Esophagus mucosa (tissue), 1 donor: ENCODE results near the gene OR10D3. TPM values are rescaled to one million over a fixed set of nuclear protein-coding genes. Genes with fewer than 3 reads are reported as not detected.
"Not testable (repeated sequence)": the region's sequence is repeated elsewhere in the genome, so short reads cannot be mapped to it uniquely, and the experiment has no call there.

ENCODE experiments used
- ATAC-seq: fragments of 200-7000 bp; cut with Tn5 transposase; one replicate; pipeline ENCODE4 v1.9.1; 2020
- total RNA-seq: library from RNA; stranded (reverse); gene quantifications from one replicate; pipeline ENCODE4 v1.2.4, GENCODE V29; 2023
- donor health status: DM: yes; HTN: yes; CAD: no.

The OR10D3 gene, protein sequence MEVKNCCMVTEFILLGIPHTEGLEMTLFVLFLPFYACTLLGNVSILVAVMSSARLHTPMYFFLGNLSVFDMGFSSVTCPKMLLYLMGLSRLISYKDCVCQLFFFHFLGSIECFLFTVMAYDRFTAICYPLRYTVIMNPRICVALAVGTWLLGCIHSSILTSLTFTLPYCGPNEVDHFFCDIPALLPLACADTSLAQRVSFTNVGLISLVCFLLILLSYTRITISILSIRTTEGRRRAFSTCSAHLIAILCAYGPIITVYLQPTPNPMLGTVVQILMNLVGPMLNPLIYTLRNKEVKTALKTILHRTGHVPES
- not detected for total RNA-seq

DNA sequence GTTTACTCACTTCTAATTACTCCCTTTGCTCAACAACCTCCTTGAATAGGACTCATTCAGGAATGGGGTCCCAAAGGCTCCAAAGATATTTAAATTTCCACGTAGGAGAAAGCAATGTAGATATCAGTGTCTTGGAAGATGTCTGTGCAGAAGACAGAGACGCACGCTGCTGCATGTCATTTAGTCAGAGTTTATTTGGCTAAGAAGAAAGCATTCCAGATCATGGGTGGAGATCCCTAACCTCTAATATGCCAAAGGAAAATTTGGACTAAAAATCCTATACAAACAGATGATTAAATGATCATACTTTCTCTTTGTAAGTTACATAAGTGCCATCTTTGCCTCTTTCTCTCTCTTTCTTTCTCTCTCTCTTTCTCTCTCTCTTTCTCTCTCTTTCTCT, at the start of gene OR10D3:
OR10D3 (plus strand) TSS at position 278 of the 400 bp plus-strand sequence. CDS start 1,925 bp downstream, outside the sequence.
- ATAC-seq, result no peak

DNA sequence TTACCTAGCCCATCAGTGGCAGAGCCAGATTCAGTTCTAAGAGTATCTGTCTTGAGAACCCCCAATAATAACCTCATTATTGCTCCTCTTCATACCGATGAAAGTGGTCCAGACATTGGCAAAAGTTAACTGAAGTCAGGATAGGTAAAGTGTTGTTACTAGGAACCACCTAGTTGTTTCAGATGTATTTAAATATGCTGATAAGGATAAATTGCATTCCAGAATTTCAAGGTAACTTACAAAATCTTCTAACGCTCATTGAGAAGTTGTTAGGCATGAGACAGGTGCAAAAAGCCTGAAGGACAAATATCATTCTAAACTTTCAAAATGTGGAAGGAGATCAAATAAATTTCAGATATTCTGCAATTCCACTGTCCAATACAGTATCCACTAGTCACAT, 40.1 kb upstream of the OR10D3 start:
- ATAC-seq, result no peak

GRCh38 chr11:124147951-124148350, 35.2 kb upstream of the OR10D3 start:
- ATAC-seq, result no peak

DNA sequence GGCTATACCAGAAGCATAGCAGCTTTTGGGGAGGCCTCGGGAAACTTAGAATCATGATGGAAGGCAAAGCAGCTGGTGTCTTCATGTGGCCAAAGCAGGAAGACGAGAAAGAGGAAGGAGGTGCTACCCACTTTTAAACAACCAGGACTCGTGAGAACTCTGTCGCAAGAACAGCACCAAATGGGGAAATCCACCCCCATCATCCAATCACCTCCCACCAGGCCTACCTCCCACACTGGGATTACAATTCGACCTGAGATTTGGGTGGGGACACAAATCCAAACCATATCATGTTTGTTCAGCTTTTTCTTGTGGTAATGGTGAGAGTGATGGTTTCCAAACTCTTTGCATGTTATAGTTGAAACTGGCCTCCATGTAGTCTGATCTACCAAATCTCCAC, 32.5 kb upstream of the OR10D3 start:
- no peak for ATAC-seq

DNA sequence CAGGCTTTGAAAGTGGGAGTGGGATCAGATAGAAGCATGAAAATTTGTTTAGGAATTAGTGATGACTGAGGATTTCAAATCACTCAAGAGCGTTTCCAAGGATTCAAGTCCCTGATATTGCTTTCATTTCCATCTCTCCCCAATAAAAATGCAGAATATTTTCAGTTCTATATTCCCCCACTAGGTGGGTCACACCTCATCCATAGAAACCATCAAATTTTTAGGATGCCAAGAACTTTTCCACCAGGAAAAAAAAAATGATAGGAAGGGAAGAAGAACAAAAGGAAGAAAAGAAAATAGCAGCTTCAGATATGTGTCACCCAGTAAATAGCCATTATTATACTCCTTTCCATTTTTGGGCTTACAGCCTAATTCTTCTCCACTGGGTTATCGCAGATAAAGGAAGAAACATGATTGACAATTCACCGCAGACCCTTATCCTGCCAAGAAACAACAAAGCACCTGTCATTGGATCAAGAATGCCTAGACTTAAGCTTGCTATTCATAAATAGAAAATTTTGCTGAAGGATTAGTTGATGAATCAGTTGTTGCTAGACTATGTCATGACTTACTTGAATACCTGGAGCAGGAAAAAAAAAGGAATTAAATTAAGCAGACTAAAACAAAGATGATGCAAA, 30.3 kb upstream of the OR10D3 start:
- no peak for ATAC-seq

DNA sequence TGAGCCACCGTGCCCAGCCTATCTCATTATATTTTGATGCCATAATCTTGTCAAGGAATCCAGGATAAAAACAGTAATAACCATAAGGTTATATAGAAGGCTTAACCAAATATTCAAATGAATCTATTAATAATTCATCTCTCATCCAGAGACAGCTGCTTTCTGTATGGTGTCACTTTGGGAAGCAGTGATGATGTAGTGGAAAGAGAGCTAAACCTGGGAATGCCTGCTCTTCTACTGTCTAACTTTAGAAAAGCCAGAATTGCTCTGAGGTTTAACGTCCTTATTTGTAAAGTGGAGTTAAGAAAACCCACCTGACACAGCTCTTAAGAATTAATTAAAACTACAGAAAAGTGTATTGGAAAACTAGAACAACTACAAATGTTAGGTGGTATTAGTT, 29.3 kb upstream of the OR10D3 start:
- no peak for ATAC-seq

- ATAC-seq, result no peak
These were observed 23.7 kb upstream of the OR10D3 start for GRCh38 chr11:124159481-124159880.

DNA sequence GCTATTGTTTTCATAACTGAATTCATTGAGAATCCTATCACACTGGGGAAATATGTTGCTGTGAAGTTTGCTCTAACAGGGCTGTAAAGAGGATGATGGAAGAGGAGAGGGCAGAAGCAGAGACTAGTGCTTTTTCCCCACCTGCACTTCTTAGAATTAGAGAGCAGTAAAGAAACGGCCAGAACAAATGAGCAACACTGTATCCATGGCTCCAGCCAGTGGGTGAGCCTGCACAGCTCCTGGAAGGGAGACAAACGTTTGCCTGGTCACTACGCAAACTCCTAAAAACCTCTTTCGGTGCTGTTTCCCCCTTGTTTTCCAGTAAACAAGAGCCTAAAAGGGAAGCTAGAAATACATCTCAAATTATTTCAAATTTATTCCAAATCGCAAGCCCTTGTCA, 22.2 kb upstream of the OR10D3 start:
- no peak for ATAC-seq

- no peak for ATAC-seq
These were observed 15.3 kb upstream of the OR10D3 start for GRCh38 chr11:124167826-124168231.

GRCh38 chr11:124168796-124169195, 14.3 kb upstream of the OR10D3 start:
- no peak for ATAC-seq

DNA sequence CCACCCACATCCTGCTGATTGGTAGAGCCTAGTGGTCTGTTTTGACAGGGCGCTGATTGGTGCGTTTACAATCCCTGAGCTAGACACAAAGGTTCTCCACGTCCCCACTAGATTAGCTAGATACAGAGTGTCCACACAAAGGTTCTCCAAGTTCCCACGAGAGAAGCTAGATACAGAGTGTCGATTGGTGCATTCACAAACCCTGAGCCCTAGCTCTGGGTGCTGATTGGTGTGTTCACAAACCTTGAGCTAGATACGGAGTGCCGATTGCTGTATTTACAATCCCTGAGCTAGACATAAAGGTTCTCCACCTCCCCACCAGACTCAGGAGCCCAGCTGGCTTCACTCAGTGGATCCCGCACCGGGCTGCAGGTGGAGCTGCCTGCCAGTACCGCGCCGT, 12.8 kb upstream of the OR10D3 start:
- not testable (repeated sequence) for ATAC-seq

GRCh38 chr11:124170801-124171586, 12.2 kb upstream of the OR10D3 start:
- ATAC-seq, result no peak

DNA sequence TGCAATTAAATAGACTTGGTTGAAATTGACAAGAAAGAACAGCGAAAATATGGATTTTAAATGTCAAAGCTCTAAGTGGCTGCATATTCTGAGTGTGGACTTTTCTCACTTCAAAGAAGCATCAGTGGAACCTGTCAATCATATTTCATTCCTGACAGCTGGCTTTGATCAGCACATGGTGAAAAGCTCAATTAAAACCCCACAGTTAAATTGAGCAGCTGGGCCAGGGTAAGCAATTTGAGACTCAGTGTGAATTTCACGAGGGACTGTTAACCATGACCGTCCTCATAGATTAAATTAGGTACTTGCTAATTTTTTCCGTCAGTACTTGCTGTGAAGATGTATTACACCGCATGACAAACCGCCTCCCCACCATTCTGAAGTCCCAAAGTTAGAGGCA, 11.0 kb upstream of the OR10D3 start:
- no peak for ATAC-seq

- no peak for ATAC-seq
These were observed 10.5 kb upstream of the OR10D3 start for GRCh38 chr11:124172599-124172998.

- no peak for ATAC-seq
These were observed 9.1 kb upstream of the OR10D3 start for GRCh38 chr11:124174001-124174583.

DNA sequence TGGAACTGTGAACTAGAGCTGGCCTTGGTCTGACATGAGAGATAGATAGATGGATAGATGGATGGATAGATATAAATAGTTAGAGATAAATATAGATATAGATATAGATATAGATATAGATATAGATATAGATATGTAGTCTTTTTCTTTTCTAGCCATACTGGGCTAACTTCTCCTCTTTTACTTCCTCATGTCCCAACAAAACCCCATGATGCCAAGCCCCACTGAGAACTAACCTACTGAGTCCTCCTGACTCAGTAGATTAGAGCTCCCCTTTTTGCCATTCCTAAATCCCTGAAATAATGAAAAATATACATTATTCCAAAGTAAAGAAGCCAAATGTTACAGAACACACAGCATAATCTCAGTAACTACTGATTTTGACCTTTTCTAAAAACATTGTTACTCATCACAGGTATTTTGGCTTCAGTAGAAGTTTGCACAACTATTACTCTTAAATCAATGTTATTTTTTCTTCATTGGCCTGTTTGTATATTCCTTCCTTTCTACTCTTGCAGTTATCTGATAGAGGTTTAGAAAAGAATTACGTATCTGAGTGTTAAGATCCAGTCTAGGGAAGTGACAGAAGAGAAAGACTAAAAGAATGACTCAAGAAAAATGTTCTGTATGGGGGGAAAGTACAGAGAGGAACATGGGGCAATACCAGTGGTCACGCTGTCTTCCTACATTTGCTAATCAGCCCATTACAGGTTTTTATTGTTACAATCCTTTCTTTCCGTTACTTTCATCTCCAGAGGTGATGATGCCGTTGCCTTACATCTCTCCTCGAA, 6.0 kb upstream of the OR10D3 start:
- ATAC-seq, result no peak

- no peak for ATAC-seq
These were observed 3.8 kb upstream of the OR10D3 start for GRCh38 chr11:124179310-124179709.

DNA sequence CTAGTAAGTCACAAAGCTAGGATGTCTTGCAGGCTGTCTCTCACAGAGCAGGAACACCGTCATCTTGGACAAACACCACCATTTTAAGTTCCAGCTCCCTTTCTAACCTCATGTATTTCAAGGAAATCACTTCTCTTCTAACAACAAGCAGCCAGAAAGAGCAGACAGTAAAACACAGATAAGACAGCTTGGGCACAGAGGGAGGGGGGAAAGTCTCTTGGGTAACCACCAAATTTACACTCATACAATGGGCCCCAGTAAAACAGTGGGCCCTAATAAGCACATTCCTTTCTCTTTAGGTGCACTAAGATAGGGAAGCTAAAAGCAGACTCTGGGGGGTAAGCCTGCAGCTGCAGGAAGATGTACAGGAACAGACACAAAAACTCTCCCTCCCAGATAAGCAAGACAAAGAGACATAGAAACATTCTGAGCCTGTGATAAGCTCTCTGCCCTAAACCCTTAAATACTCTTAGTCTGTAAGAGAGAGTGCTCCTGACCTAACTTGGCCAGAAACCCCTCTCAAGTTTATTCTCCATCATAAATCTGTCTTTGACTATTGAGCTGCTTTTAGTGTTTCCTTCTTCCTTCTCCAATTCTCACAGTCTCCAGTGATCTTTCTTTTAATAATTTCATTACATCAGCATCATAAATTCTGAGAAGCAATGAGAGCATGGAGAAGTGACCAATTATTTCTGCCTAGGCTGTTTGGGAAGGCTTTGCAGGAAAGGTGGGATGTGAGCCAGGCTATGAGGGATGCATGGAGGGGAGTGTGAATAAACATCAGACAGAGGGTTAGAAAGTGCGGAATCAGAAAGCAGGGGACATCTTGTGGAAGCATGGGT, 7.4 kb downstream of the OR10D3 start:
- ATAC-seq, result no peak

GRCh38 chr11:124193221-124194010, 10.3 kb downstream of the OR10D3 start:
- no peak for ATAC-seq
